Upper lobe of left lung (tissue), 4 donors: ENCODE data around the gene KIRREL2.

Experiments
- EP300 ChIP-seq, 4 donors: sonication (generic); formaldehyde crosslinking; IDR thresholded peaks; one replicate each; pipeline ENCODE4 v1.5.1; 2017; ENCODE audit warnings: antibody characterized with exemption in 4 of 4, control low read depth in 2 of 4
- POLR2A ChIP-seq, 4 donors: fragments of 450-650 bp; IDR thresholded peaks; one replicate each; pipeline ENCODE4 v1.5.1; 2016 to 2017; ENCODE audit warnings: antibody characterized with exemption in 4 of 4, mild to moderate bottlenecking in 2 of 4
- POLR2AphosphoS5 ChIP-seq, 2 donors: sonication (generic); formaldehyde crosslinking; IDR thresholded peaks; one replicate each; pipeline ENCODE4 v1.5.1; 2017; ENCODE audit warnings: antibody characterized with exemption in 2 of 2
- TF ChIP-seq, protein P1 (sequence below), 6 experiments: fragments of 450-650 bp in 4 of 6; fragments of 200-600 bp in 2 of 6; sonication (generic) in 2 of 6; IDR thresholded peaks; one replicate each; pipeline ENCODE4 v1.5.1; 2016 to 2019; ENCODE audit warnings: antibody characterized with exemption in 6 of 6

DNA sequence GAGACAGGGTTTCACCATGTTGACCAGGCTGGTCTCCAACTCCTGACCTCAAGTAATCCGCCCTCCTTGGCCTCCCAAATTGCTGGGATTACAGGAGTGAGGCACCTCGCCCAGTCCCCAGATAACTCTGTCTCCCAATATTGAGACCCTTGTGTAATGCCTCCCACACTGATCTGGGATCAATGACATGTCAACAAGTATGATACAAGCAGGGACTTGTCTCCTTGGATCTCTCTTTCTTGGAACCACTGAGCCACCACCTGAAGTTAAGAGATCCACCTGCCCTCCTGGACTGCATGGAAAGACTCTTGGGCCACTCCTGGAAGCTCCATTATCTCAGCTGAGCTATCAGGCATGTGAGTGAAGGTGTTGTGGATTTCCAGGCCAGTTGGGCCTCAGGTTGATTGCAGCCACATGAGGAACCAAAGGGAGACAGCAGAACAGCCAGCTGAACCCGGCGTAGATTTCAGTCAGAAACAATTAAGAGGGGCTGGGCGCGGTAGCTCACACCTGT is 28.6 kb downstream of the KIRREL2 start:
- TF ChIP-seq, protein P1, sequence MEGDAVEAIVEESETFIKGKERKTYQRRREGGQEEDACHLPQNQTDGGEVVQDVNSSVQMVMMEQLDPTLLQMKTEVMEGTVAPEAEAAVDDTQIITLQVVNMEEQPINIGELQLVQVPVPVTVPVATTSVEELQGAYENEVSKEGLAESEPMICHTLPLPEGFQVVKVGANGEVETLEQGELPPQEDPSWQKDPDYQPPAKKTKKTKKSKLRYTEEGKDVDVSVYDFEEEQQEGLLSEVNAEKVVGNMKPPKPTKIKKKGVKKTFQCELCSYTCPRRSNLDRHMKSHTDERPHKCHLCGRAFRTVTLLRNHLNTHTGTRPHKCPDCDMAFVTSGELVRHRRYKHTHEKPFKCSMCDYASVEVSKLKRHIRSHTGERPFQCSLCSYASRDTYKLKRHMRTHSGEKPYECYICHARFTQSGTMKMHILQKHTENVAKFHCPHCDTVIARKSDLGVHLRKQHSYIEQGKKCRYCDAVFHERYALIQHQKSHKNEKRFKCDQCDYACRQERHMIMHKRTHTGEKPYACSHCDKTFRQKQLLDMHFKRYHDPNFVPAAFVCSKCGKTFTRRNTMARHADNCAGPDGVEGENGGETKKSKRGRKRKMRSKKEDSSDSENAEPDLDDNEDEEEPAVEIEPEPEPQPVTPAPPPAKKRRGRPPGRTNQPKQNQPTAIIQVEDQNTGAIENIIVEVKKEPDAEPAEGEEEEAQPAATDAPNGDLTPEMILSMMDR (IDR thresholded peaks at IDR 0.05) = no peak
- TF ChIP-seq EP300 (IDR thresholded peaks at IDR 0.05) = no peak
- no peak for TF ChIP-seq POLR2AphosphoS5 (IDR thresholded peaks at IDR 0.05)
- no peak for TF ChIP-seq POLR2A (IDR thresholded peaks at IDR 0.05)
